B cell (primary cell): Measurements from ENCODE around the gene CTNNBL1. TPM values are rescaled to one million over a fixed set of nuclear protein-coding genes. Genes with fewer than 3 reads are reported as not detected.

Experiments
- ATAC-seq: fragments of 200-7000 bp; cut with Tn5 transposase; one replicate; pipeline ENCODE4 v1.10.0; 2021; ENCODE audit warnings: low read depth, mild to moderate bottlenecking, moderate number of reproducible peaks, moderate library complexity
- CTCF ChIA-PET: fragments of 350-600 bp; sonication (Branson Sonifier 250); formaldehyde crosslinking; loops from one replicate; lab custom pipeline; 2021; ENCODE audit warnings: antibody characterized with exemption, inconsistent platforms; lab: Charles Lee
- POLR2A ChIA-PET: fragments of 350-600 bp; sonication (Branson Sonifier 250); formaldehyde crosslinking; loops from one replicate; lab custom pipeline; 2021; ENCODE audit warnings: antibody characterized with exemption; lab: Charles Lee
- DNase-seq: peaks from one replicate; pipeline ENCODE4 v3.0.0; 2013
- H2AFZ ChIP-seq: 2 replicates; pipeline ENCODE4 v1.6.1; 2012; ENCODE audit warnings: mild to moderate bottlenecking, low read depth, low read length; ENCODE audit not compliant: insufficient read depth, poor library complexity, severe bottlenecking
- H3K27ac ChIP-seq, 2 donors: 1 replicate in 1 of 2; 2 replicates in 1 of 2; pipeline ENCODE4 v1.5.1; 2012 to 2013; ENCODE audit warnings: low read length in 2 of 2, mild to moderate bottlenecking in 2 of 2, moderate library complexity in 1 of 2
- H3K27me3 ChIP-seq, 4 experiments: fragments of 200-600 bp in 1 of 4; sonication (generic) in 1 of 4; replicated peaks in 1 of 4; 1 replicate in 2 of 4; 2 replicates in 2 of 4; pipeline versions ENCODE4 v1.6.1 to v1.7.0; 2013 to 2016; ENCODE audit warnings: low read length in 3 of 4, mild to moderate bottlenecking in 2 of 4, mixed read lengths in 1 of 4, moderate library complexity in 1 of 4; ENCODE audit not compliant: insufficient read depth in 4 of 4, control insufficient read depth in 3 of 4; ENCODE audit errors: control extremely low read depth in 1 of 4
- H3K36me3 ChIP-seq, 2 experiments: replicated peaks in 1 of 2; 1 replicate in 1 of 2; 2 replicates in 1 of 2; pipeline versions ENCODE4 v1.6.1 to v1.7.1; 2013; ENCODE audit warnings: low read length in 1 of 2; ENCODE audit not compliant: insufficient read depth in 2 of 2, control insufficient read depth in 1 of 2; ENCODE audit errors: control extremely low read depth in 1 of 2, extremely low read depth in 1 of 2
- H3K4me1 ChIP-seq, 2 donors: fragments of 200-600 bp in 1 of 2; sonication (generic) in 1 of 2; 1 replicate in 1 of 2; 2 replicates in 1 of 2; pipeline versions ENCODE4 v1.5.1 to v1.6.1; 2013 to 2017; ENCODE audit warnings: low read length in 2 of 2; ENCODE audit not compliant: control insufficient read depth in 2 of 2, insufficient read depth in 2 of 2
- H3K4me2 ChIP-seq: replicated peaks from 2 replicates; pipeline ENCODE3; 2012; ENCODE audit warnings: mild to moderate bottlenecking, low read depth, low read length; ENCODE audit not compliant: poor library complexity, severe bottlenecking
- H3K4me3 ChIP-seq, 5 experiments: fragments of 200-600 bp in 1 of 5; sonication (generic) in 1 of 5; 1 replicate in 3 of 5; 2 replicates in 2 of 5; pipeline versions ENCODE4 v1.5.1 to v1.7.0; 2011 to 2016; ENCODE audit warnings: low read length in 4 of 5, mild to moderate bottlenecking in 4 of 5, low read depth in 2 of 5, control low read depth in 1 of 5, moderate library complexity in 1 of 5; ENCODE audit not compliant: insufficient read depth in 1 of 5; ENCODE audit errors: control extremely low read depth in 1 of 5, extremely low read depth in 1 of 5
- H3K79me2 ChIP-seq: fragments of 200-600 bp; sonication (generic); one replicate; pipeline ENCODE4 v1.6.0; 2016; ENCODE audit warnings: low read length; ENCODE audit not compliant: control insufficient read depth, insufficient read depth
- H3K9ac ChIP-seq: fragments of 200-600 bp; sonication (generic); 2 replicates; pipeline ENCODE4 v1.6.1; 2017; ENCODE audit warnings: mild to moderate bottlenecking, low read length, moderate library complexity
- H3K9me3 ChIP-seq, 3 donors: one replicate each; pipeline versions ENCODE4 v1.6.1 to v1.7.1; 2013; ENCODE audit warnings: low read length in 2 of 3; ENCODE audit not compliant: control insufficient read depth in 2 of 3, insufficient read depth in 1 of 3; ENCODE audit errors: control extremely low read depth in 1 of 3
- H4K20me1 ChIP-seq: 2 replicates; pipeline ENCODE4 v1.6.0; 2012; ENCODE audit warnings: mild to moderate bottlenecking, low read length; ENCODE audit not compliant: insufficient read depth, control insufficient read depth, poor library complexity, severe bottlenecking
- H3K27ac Mint-ChIP-seq: one replicate; pipeline ENCODE4 v1.8.0; 2021; ENCODE audit warnings: mixed read lengths
- H3K27me3 Mint-ChIP-seq: one replicate; pipeline ENCODE4 v1.8.0; 2021; ENCODE audit warnings: mixed read lengths
- H3K4me1 Mint-ChIP-seq: one replicate; pipeline ENCODE4 v1.8.0; 2021; ENCODE audit warnings: mixed read lengths
- H3K4me3 Mint-ChIP-seq: one replicate; pipeline ENCODE4 v1.8.0; 2021; ENCODE audit warnings: mixed read lengths
- H3K9me3 Mint-ChIP-seq: one replicate; pipeline ENCODE4 v1.8.0; 2022; ENCODE audit warnings: mixed read lengths; ENCODE audit not compliant: insufficient read depth
- CTCF ChIP-seq: fragments of 200-600 bp; IDR thresholded peaks from one replicate; pipeline ENCODE4 v1.8.0; 2022; ENCODE audit warnings: antibody characterized with exemption, mild to moderate bottlenecking
- EZH2 ChIP-seq: IDR thresholded peaks from 2 replicates; pipeline ENCODE4 v1.6.1; 2012; ENCODE audit warnings: borderline replicate concordance, low read depth, mild to moderate bottlenecking, moderate library complexity, low read length; ENCODE audit not compliant: insufficient read depth, poor library complexity, severe bottlenecking
- WGBS: methylation state at CpG from one replicate; pipeline ENCODE4 v1.1.5; 2013; ENCODE audit warnings: missing lambda C conversion rate; ENCODE audit not compliant: insufficient coverage; 5-methylcytosine and 5-hydroxymethylcytosine counted together
- intact Hi-C: fragments of 100-400 bp; cut with micrococcal nuclease; formaldehyde crosslinking; loops from one replicate; pipeline ENCODE4 v1.10.0; 2022
- polyA plus RNA-seq: library from polyadenylated mRNA; depleted of rRNA; stranded (reverse); fragments of >200 nt; gene quantifications from 2 replicates; pipeline ENCODE4 v1.2.3, GENCODE V29; 2012
- total RNA-seq, 2 donors: library from RNA; stranded (reverse); fragments of 120-200 nt in 1 of 2; gene quantifications; 1 replicate in 1 of 2; 2 replicates in 1 of 2; pipeline versions ENCODE4 v1.2.3 to v1.2.4, GENCODE V29; 2013 to 2022

Gene CTNNBL1
- total and polyA plus RNA-seq, 2 donors (not counting 1 experiment from before 2014, with no cell fraction given) = 25.3 to 64.7 TPM

GRCh38 chr20:37726971-37727956 lies 33.4 kb downstream of the CTNNBL1 start:
- TF ChIP-seq EZH2 = no peak
- no peak for TF ChIP-seq CTCF
- no peaks in the 10 kb centered on the region for H3K4me1 ChIP-seq
- DNase-seq (no peak), ATAC-seq (no peak)
- no peak overlapping the region for H3K4me3 Mint-ChIP-seq
- H3K79me2 ChIP-seq = peaks cover 63% of the 10 kb centered on the region
- no peak overlapping the region for H3K4me2 ChIP-seq
- H3K9ac ChIP-seq = no peak overlapping the region
- no peaks in the 10 kb centered on the region for H3K9me3 Mint-ChIP-seq
- H3K27ac ChIP-seq = no peak overlapping the region
- WGBS = no CpG with 5 or more reads among the region's 7 CpGs
- intact Hi-C loops = no loop called here
- no peak overlapping the region for H3K27ac Mint-ChIP-seq
- H3K9me3 ChIP-seq = no peaks in the 10 kb centered on the region
- H3K27me3 Mint-ChIP-seq = no peaks in the 10 kb centered on the region
- H4K20me1 ChIP-seq = peaks cover 40% of the 10 kb centered on the region
- peaks cover 0 to 4% of the 10 kb centered on the region in 2 experiments for H3K36me3 ChIP-seq
- H3K4me1 Mint-ChIP-seq = peaks cover 33% of the 10 kb centered on the region
- H2AFZ ChIP-seq = no peak overlapping the region
- CTCF ChIA-PET = interaction anchor here (1.6 kb wide), 1 partner anchor 12 kb away, joined by 3 read pairs; no protein-coding TSS in a partner anchor
- H3K4me3 ChIP-seq = no peak overlapping the region
- POLR2A ChIA-PET = no interaction called here
- H3K27me3 ChIP-seq = no peaks in the 10 kb centered on the region
